Adrenal gland (tissue), 5 donors: ENCODE data around the gene TCEA2.

Experiments
- CTCF ChIP-seq, 6 experiments: fragments of 450-650 bp in 4 of 6; fragments of 200-600 bp in 2 of 6; sonication (generic) in 1 of 6; IDR thresholded peaks; 1 replicate in 5 of 6; 2 replicates in 1 of 6; pipeline versions ENCODE4 v1.5.1 to v1.8.0; 2016 to 2021; ENCODE audit warnings: antibody characterized with exemption in 6 of 6, mild to moderate bottlenecking in 2 of 6, moderate library complexity in 1 of 6
- POLR2A ChIP-seq, 2 donors: fragments of 450-650 bp; IDR thresholded peaks; one replicate each; pipeline ENCODE4 v1.6.1; 2017; ENCODE audit warnings: antibody characterized with exemption in 2 of 2, mild to moderate bottlenecking in 2 of 2, moderate library complexity in 1 of 2
- donor health status: DM: no; HTN: no; CAD: no.

GRCh38 chr20:64105846-64106434, 42.9 kb downstream of the TCEA2 start:
- TF ChIP-seq CTCF (IDR thresholded peaks at IDR 0.05) (no peak), POLR2A (IDR thresholded peaks at IDR 0.05) (no peak)
